Panc1 (cell line): Measurements from ENCODE around the gene ZMYND15.
"Not testable (repeated sequence)": the region's sequence is repeated elsewhere in the genome, so short reads cannot be mapped to it uniquely, and the experiment has no call there.

Experiments
- CTCF ChIP-seq: fragments of 450-650 bp; IDR thresholded peaks from 2 replicates; pipeline ENCODE4 v1.5.1; 2017; ENCODE audit warnings: mild to moderate bottlenecking
- POLR2AphosphoS5 ChIP-seq: IDR thresholded peaks from 2 replicates; pipeline ENCODE4 v1.6.1; 2012; ENCODE audit warnings: mild to moderate bottlenecking, low read depth, low read length, moderate library complexity

GRCh38 chr17:4699401-4700056 is 40.1 kb upstream of the ZMYND15 start:
- not testable (repeated sequence) for TF ChIP-seq CTCF, POLR2AphosphoS5
